Erythroblast (primary cell): Measurements from ENCODE around the gene MUL1.

Experiments used
- GATA1 ChIP-seq: IDR thresholded peaks from 2 replicates; pipeline ENCODE4 v1.6.1; 2011; ENCODE audit warnings: low read depth, mild to moderate bottlenecking, control low read depth, low read length, moderate library complexity
- POLR2A ChIP-seq: IDR thresholded peaks from 2 replicates; pipeline ENCODE4 v1.6.1; 2011; ENCODE audit warnings: mild to moderate bottlenecking, low read length

GRCh38 chr1:20477348-20478056 is 30.4 kb downstream of the MUL1 start:
- no peak for TF ChIP-seq POLR2A
- TF ChIP-seq GATA1 = no peak
